ENCODE data around the gene FAM3A.

The FAM3A gene

GRCh38 chrX:154507673-154508383 lies 8.2 kb downstream of the FAM3A start:
- Histone ChIP-seq H3K79me2 (ENCODE audit: insufficient read depth, low read length) (no peaks in the 10 kb centered on the region), H3K9me2 (ENCODE audit: low read depth, low read length) (no peaks in the 10 kb centered on the region), H3K27ac (ENCODE audit: low read depth, low read length, poor library complexity, severe bottlenecking) (no peak overlapping the region), H3F3A (ENCODE audit: insufficient read depth, low read length) (no peaks in the 10 kb centered on the region), H3K4me2 (ENCODE audit: low read length) (no peak overlapping the region), H3K27me3 (ENCODE audit: insufficient read depth, low read length) (no peaks in the 10 kb centered on the region), H2AFZ (ENCODE audit: low read length) (no peak overlapping the region), H4K20me1 (ENCODE audit: insufficient read depth, low read length) (no peaks in the 10 kb centered on the region), H3K4me1 (ENCODE audit: insufficient read depth, low read length, severe bottlenecking) (no peaks in the 10 kb centered on the region), H3K4me3 (ENCODE audit: low read depth, low read length, poor library complexity, severe bottlenecking) (no peak overlapping the region), H3K36me3 (ENCODE audit: insufficient read depth, low read length) (peaks cover 20% of the 10 kb centered on the region), H3K9me3 (ENCODE audit: low read length) (no peaks in the 10 kb centered on the region), H3K9ac (ENCODE audit: low read length) (no peak overlapping the region)
- TF ChIP-seq EZH2 (IDR thresholded peaks at IDR 0.05; ENCODE audit: borderline replicate concordance, low read length) (no peak), CTCF (IDR thresholded peaks at IDR 0.05; ENCODE audit: low read length) (no peak)

- H3K79me2 ChIP-seq (ENCODE audit: insufficient read depth, low read length): no peaks in the 10 kb centered on the region
- no peaks in the 10 kb centered on the region for H3K9me3 ChIP-seq (ENCODE audit: low read length)
- H3F3A ChIP-seq (ENCODE audit: insufficient read depth, low read length): no peaks in the 10 kb centered on the region
- no peak overlapping the region for H3K9ac ChIP-seq (ENCODE audit: low read length)
- H3K36me3 ChIP-seq (ENCODE audit: insufficient read depth, low read length): peaks cover 20% of the 10 kb centered on the region
- no peaks in the 10 kb centered on the region for H4K20me1 ChIP-seq (ENCODE audit: insufficient read depth, low read length)
- no peaks in the 10 kb centered on the region for H3K9me2 ChIP-seq (ENCODE audit: low read depth, low read length)
- no peak overlapping the region for H3K4me2 ChIP-seq (ENCODE audit: low read length)
- H3K27ac ChIP-seq (ENCODE audit: low read depth, low read length, poor library complexity, severe bottlenecking): no peak overlapping the region
- TF ChIP-seq EZH2 (IDR thresholded peaks at IDR 0.05; ENCODE audit: borderline replicate concordance, low read length) (no peak), CTCF (IDR thresholded peaks at IDR 0.05; ENCODE audit: low read length) (no peak)
- no peaks in the 10 kb centered on the region for H3K4me1 ChIP-seq (ENCODE audit: insufficient read depth, low read length, severe bottlenecking)
- no peak overlapping the region for H2AFZ ChIP-seq (ENCODE audit: low read length)
- H3K4me3 ChIP-seq (ENCODE audit: low read depth, low read length, poor library complexity, severe bottlenecking): no peak overlapping the region
- no peaks in the 10 kb centered on the region for H3K27me3 ChIP-seq (ENCODE audit: insufficient read depth, low read length)
Observed at GRCh38 chrX:154506483-154507332, 9.3 kb downstream of the FAM3A start.

GRCh38 chrX:154505734-154506133 lies 10.3 kb downstream of the FAM3A start:
- TF ChIP-seq CTCF (IDR thresholded peaks at IDR 0.05; ENCODE audit: low read length) (no peak), EZH2 (IDR thresholded peaks at IDR 0.05; ENCODE audit: borderline replicate concordance, low read length) (no peak)
- Histone ChIP-seq H3K4me1 (ENCODE audit: insufficient read depth, low read length, severe bottlenecking) (no peaks in the 10 kb centered on the region), H3K9me2 (ENCODE audit: low read depth, low read length) (no peaks in the 10 kb centered on the region), H3K79me2 (ENCODE audit: insufficient read depth, low read length) (no peaks in the 10 kb centered on the region), H4K20me1 (ENCODE audit: insufficient read depth, low read length) (no peaks in the 10 kb centered on the region), H3K27ac (ENCODE audit: low read depth, low read length, poor library complexity, severe bottlenecking) (no peak overlapping the region), H3K4me2 (ENCODE audit: low read length) (no peak overlapping the region), H3K9me3 (ENCODE audit: low read length) (no peaks in the 10 kb centered on the region), H3K27me3 (ENCODE audit: insufficient read depth, low read length) (no peaks in the 10 kb centered on the region), H3K9ac (ENCODE audit: low read length) (no peak overlapping the region), H3F3A (ENCODE audit: insufficient read depth, low read length) (no peaks in the 10 kb centered on the region), H2AFZ (ENCODE audit: low read length) (no peak overlapping the region), H3K4me3 (ENCODE audit: low read depth, low read length, poor library complexity, severe bottlenecking) (no peak overlapping the region), H3K36me3 (ENCODE audit: insufficient read depth, low read length) (peaks cover 20% of the 10 kb centered on the region)

All from OCI-LY1 (cell line).